ENCODE measurements around the gene GP5. TPM values are rescaled to one million over a fixed set of nuclear protein-coding genes. Genes with fewer than 3 reads are reported as not detected.

Gene GP5
- total and polyA plus RNA-seq, 2 of the 13 experiments (the other 11 are each of a cell fraction or from before 2014, with no cell fraction given) = not detected

DNA sequence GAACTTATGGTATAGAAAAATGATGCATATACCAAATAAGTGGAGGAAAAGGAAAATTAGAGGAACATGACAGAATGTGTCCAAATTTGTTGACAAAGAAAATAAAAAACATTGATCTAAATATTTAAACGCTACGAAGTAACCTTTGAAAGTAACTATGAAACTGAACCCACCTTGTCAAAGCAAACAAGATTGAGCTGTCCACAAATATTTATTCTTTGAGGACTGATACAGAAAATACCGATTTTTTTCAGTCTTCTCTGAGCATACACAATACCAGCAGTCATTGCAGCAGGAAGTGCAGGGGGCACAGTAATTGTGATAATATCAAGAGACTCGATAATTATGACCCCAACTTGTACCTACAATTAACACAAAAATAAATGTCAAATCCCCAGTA is 47.7 kb upstream of the GP5 start (continued):
- TF ChIP-seq, protein P1, sequence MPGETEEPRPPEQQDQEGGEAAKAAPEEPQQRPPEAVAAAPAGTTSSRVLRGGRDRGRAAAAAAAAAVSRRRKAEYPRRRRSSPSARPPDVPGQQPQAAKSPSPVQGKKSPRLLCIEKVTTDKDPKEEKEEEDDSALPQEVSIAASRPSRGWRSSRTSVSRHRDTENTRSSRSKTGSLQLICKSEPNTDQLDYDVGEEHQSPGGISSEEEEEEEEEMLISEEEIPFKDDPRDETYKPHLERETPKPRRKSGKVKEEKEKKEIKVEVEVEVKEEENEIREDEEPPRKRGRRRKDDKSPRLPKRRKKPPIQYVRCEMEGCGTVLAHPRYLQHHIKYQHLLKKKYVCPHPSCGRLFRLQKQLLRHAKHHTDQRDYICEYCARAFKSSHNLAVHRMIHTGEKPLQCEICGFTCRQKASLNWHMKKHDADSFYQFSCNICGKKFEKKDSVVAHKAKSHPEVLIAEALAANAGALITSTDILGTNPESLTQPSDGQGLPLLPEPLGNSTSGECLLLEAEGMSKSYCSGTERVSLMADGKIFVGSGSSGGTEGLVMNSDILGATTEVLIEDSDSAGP (CRISPR knock-in tag; IDR thresholded peaks at IDR 0.05; ENCODE audit: borderline replicate concordance) = no peak
- TF ChIP-seq XRCC5 (optimal IDR thresholded peaks at IDR 0.05; ENCODE audit: low read length) (no peak), ZNF619 (CRISPR knock-in tag; IDR thresholded peaks at IDR 0.05) (no peak), PAX8 (CRISPR knock-in tag; IDR thresholded peaks at IDR 0.05; ENCODE audit: borderline replicate concordance) (no peak), KDM2A (CRISPR knock-in tag; IDR thresholded peaks at IDR 0.05; ENCODE audit: borderline replicate concordance, low read depth) (no peak), SMAD3 (CRISPR knock-in tag; IDR thresholded peaks at IDR 0.05) (no peak), ZNF382 (CRISPR knock-in tag; IDR thresholded peaks at IDR 0.05; ENCODE audit: borderline replicate concordance) (no peak), NBN (conservative IDR thresholded peaks at IDR 0.05) (no peak), ARNT (IDR thresholded peaks at IDR 0.05) (no peak), ZNF329 (CRISPR knock-in tag; IDR thresholded peaks at IDR 0.05; ENCODE audit: low read depth) (no peak), HOXA7 (CRISPR knock-in tag; IDR thresholded peaks at IDR 0.05) (no peak), ZNF264 (CRISPR knock-in tag; IDR thresholded peaks at IDR 0.05) (no peak), JDP2 (CRISPR knock-in tag; IDR thresholded peaks at IDR 0.05; ENCODE audit: borderline replicate concordance) (no peak), CAMTA2 (CRISPR knock-in tag; IDR thresholded peaks at IDR 0.05; ENCODE audit: borderline replicate concordance) (no peak), ZNF333 (CRISPR knock-in tag; IDR thresholded peaks at IDR 0.05; ENCODE audit: borderline replicate concordance) (no peak), ZFP41 (CRISPR knock-in tag; IDR thresholded peaks at IDR 0.05; ENCODE audit: borderline replicate concordance) (no peak), FOXP1 (IDR thresholded peaks at IDR 0.05) (peak; percentile 51; the same call in 1 of the 2 replicates), FOXP1 (CRISPR knock-in tag; IDR thresholded peaks at IDR 0.05) (peak; percentile 92), ZSCAN12 (CRISPR knock-in tag; IDR thresholded peaks at IDR 0.05) (no peak), SAFB2 (CRISPR knock-in tag; IDR thresholded peaks at IDR 0.05; ENCODE audit: borderline replicate concordance, low read depth) (no peak), ZNF350 (CRISPR knock-in tag; IDR thresholded peaks at IDR 0.05; ENCODE audit: borderline replicate concordance, low read depth) (no peak), ZNF232 (CRISPR knock-in tag; IDR thresholded peaks at IDR 0.05; ENCODE audit: borderline replicate concordance) (no peak), ZSCAN29 (CRISPR knock-in tag; conservative IDR thresholded peaks at IDR 0.05) (no peak), ZNF549 (CRISPR knock-in tag; IDR thresholded peaks at IDR 0.05) (no peak)
- TF ChIP-seq, protein P2, sequence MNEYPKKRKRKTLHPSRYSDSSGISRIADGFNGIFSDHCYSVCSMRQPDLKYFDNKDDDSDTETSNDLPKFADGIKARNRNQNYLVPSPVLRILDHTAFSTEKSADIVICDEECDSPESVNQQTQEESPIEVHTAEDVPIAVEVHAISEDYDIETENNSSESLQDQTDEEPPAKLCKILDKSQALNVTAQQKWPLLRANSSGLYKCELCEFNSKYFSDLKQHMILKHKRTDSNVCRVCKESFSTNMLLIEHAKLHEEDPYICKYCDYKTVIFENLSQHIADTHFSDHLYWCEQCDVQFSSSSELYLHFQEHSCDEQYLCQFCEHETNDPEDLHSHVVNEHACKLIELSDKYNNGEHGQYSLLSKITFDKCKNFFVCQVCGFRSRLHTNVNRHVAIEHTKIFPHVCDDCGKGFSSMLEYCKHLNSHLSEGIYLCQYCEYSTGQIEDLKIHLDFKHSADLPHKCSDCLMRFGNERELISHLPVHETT (CRISPR knock-in tag; conservative IDR thresholded peaks at IDR 0.05) = no peak
- TF ChIP-seq, protein P3, sequence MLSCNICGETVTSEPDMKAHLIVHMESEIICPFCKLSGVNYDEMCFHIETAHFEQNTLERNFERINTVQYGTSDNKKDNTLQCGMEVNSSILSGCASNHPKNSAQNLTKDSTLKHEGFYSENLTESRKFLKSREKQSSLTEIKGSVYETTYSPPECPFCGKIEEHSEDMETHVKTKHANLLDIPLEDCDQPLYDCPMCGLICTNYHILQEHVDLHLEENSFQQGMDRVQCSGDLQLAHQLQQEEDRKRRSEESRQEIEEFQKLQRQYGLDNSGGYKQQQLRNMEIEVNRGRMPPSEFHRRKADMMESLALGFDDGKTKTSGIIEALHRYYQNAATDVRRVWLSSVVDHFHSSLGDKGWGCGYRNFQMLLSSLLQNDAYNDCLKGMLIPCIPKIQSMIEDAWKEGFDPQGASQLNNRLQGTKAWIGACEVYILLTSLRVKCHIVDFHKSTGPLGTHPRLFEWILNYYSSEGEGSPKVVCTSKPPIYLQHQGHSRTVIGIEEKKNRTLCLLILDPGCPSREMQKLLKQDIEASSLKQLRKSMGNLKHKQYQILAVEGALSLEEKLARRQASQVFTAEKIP (CRISPR knock-in tag; IDR thresholded peaks at IDR 0.05; ENCODE audit: borderline replicate concordance) = no peak
- TF ChIP-seq, protein P4, sequence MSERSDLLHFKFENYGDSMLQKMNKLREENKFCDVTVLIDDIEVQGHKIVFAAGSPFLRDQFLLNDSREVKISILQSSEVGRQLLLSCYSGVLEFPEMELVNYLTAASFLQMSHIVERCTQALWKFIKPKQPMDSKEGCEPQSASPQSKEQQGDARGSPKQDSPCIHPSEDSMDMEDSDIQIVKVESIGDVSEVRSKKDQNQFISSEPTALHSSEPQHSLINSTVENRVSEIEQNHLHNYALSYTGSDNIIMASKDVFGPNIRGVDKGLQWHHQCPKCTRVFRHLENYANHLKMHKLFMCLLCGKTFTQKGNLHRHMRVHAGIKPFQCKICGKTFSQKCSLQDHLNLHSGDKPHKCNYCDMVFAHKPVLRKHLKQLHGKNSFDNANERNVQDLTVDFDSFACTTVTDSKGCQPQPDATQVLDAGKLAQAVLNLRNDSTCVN (CRISPR knock-in tag; IDR thresholded peaks at IDR 0.05; ENCODE audit: borderline replicate concordance) = no peak
